Pancreas (tissue), 10 donors: Measurements from ENCODE around the gene MAP3K20. TPM values are rescaled to one million over a fixed set of nuclear protein-coding genes. Genes with fewer than 3 reads are reported as not detected.

Experiments used
- ATAC-seq, 4 donors: fragments of 200-7000 bp; cut with Tn5 transposase; one replicate each; pipeline versions ENCODE4 v1.8.0 to v1.9.1; 2020; ENCODE audit warnings: mild to moderate bottlenecking in 4 of 4, moderate library complexity in 4 of 4
- DNase-seq, 6 donors: peaks; one replicate each; pipeline ENCODE4 v3.0.0-alpha.2; 2020
- FAIRE-seq: peaks from 2 replicates; lab custom pipeline; 2012; peaks lifted over from hg19 to GRCh38; lab: Jason Lieb, UNC
- H3K27ac ChIP-seq, 4 donors: fragments of 200-600 bp; sonication (generic); 1 replicate in 3 of 4; 2 replicates in 1 of 4; pipeline versions ENCODE4 v1.5.0 to v1.8.0; 2020
- H3K27me3 ChIP-seq, 4 donors: fragments of 200-600 bp; one replicate each; pipeline ENCODE4 v1.8.0; 2021
- H3K36me3 ChIP-seq, 3 donors: fragments of 200-600 bp; sonication (generic) in 1 of 3; one replicate each; pipeline versions ENCODE4 v1.5.0 to v1.8.0; 2020 to 2021
- H3K4me1 ChIP-seq, 3 donors: fragments of 200-600 bp; one replicate each; pipeline ENCODE4 v1.8.0; 2021
- H3K4me3 ChIP-seq, 4 donors: fragments of 200-600 bp; sonication (generic) in 2 of 4; one replicate each; pipeline versions ENCODE4 v1.5.0 to v1.8.0; 2020 to 2021
- H3K9me3 ChIP-seq, 4 donors: fragments of 200-600 bp; one replicate each; pipeline ENCODE4 v1.8.0; 2021
- CTCF ChIP-seq, 4 donors: fragments of 200-600 bp; sonication (generic) in 3 of 4; IDR thresholded peaks; one replicate each; pipeline versions ENCODE4 v1.5.0 to v1.8.0; 2021; ENCODE audit warnings: antibody characterized with exemption in 4 of 4
- WGBS, 2 donors: extraction: QIAGEN DNeasy Blood & Tissue Kit; methylation state at CpG; one replicate each; pipeline ENCODE4 v1.1.7; 2013; 5-methylcytosine and 5-hydroxymethylcytosine counted together
- intact Hi-C, 3 donors: fragments of 100-400 bp; cut with DNase I; formaldehyde crosslinking; loops; one replicate each; pipeline versions ENCODE4 v1.11.1 to v1.14.2; 2022
- polyA plus RNA-seq, 2 donors: library from polyadenylated mRNA; stranded (reverse); fragments of 200-250 nt; gene quantifications; one replicate each; pipeline ENCODE4 v1.2.3, GENCODE V29; 2013
- total RNA-seq, 6 donors: library from RNA; stranded (reverse); fragmentation: NEBNext Ultra II Directional in 4 of 6; extraction: Animal tissue kit (Norgen Biotek cat#: 25700) in 4 of 6; gene quantifications; one replicate each; pipeline versions ENCODE4 v1.2.1 to v1.2.4, GENCODE V29; 2021 to 2023
- donor health status: healthy with polysubstance abuse.
- donor health status: DM: no; HTN: no; CAD: no; lungs with moderate emphysema.
- donor health status: DM: no; HTN: no; CAD: no.
- donor health status: control.
- donor health status: control.
- donor health status: Bipolar disorder and iron deficiency.
- donor health status: DM: yes; HTN: yes; CAD: no.
- donor health status: DM: no; HTN: no; CAD: no.
- donor health status: DM: no; HTN: no; CAD: no.
- donor health status: DM: yes; HTN: yes; CAD: no.

MAP3K20 gene
- total and polyA plus RNA-seq, 8 donors: 4.1 to 23.7 (median 8.2) TPM

- FAIRE-seq (no peak), DNase-seq (no peak), ATAC-seq (no peak)
- Histone ChIP-seq H3K4me1 (peaks cover 2 to 16% (median 4%) of the 10 kb centered on the region in 3 donors), H3K4me3 (no peak overlapping the region), H3K27ac (no peak overlapping the region), H3K36me3 (no peaks in the 10 kb centered on the region), H3K9me3 (no peaks in the 10 kb centered on the region), H3K27me3 (no peaks in the 10 kb centered on the region)
- TF ChIP-seq CTCF (IDR thresholded peaks at IDR 0.05): no peak
- WGBS, 2 donors: 97% methylated on average over 13 of the region's 13 CpGs
- intact Hi-C loops: no loop called here
Observed at GRCh38 chr2:173043897-173044519, 31.6 kb upstream of the MAP3K20 start.

GRCh38 chr2:173044686-173045085, 31.0 kb upstream of the MAP3K20 start:
- no peak for ATAC-seq

GRCh38 chr2:173045181-173045580, 30.5 kb upstream of the MAP3K20 start:
- no peak for FAIRE-seq
- no peak for TF ChIP-seq CTCF (IDR thresholded peaks at IDR 0.05)
- no peak for ATAC-seq
- WGBS, 2 donors: 93 to 97% methylated on average over 2 of the region's 2 CpGs
- Histone ChIP-seq H3K4me3 (no peak overlapping the region), H3K9me3 (no peaks in the 10 kb centered on the region), H3K27me3 (no peaks in the 10 kb centered on the region), H3K27ac (no peak overlapping the region), H3K36me3 (no peaks in the 10 kb centered on the region), H3K4me1 (peaks cover 5 to 26% (median 10%) of the 10 kb centered on the region in 3 donors)
- intact Hi-C loops: no loop called here
- DNase-seq: no peak

More at GRCh38 chr2:173044686-173045085, 31.0 kb upstream of the MAP3K20 start:
- no peak overlapping the region for H3K4me3 ChIP-seq
- FAIRE-seq: no peak
- H3K36me3 ChIP-seq: no peaks in the 10 kb centered on the region
- H3K27ac ChIP-seq: no peak overlapping the region
- peaks cover 5 to 23% (median 9%) of the 10 kb centered on the region in 3 donors for H3K4me1 ChIP-seq
- no peak for TF ChIP-seq CTCF (IDR thresholded peaks at IDR 0.05)
- 91 to 93% methylated on average over 10 of the region's 10 CpGs for WGBS, 2 donors
- no peak for DNase-seq
- intact Hi-C loops: no loop called here
- no peaks in the 10 kb centered on the region for H3K27me3 ChIP-seq
- no peaks in the 10 kb centered on the region for H3K9me3 ChIP-seq

- FAIRE-seq (no peak), DNase-seq (no peak), ATAC-seq (peak; percentile 18 to 33 (median 20))
- intact Hi-C loops: no loop called here
- H3K27me3 ChIP-seq: no peaks in the 10 kb centered on the region
- no peaks in the 10 kb centered on the region for H3K36me3 ChIP-seq
- no peaks in the 10 kb centered on the region for H3K9me3 ChIP-seq
- no peak for TF ChIP-seq CTCF (IDR thresholded peaks at IDR 0.05)
- peaks cover 8 to 26% (median 10%) of the 10 kb centered on the region in 3 donors for H3K4me1 ChIP-seq
- H3K4me3 ChIP-seq: no peak overlapping the region
- WGBS, 2 donors: 93 to 95% methylated on average over 3 of the region's 3 CpGs
- H3K27ac ChIP-seq: peak overlapping the region in 3 of 4 donors; percentile 37 to 73 (median 71)
Observed at GRCh38 chr2:173048522-173048896, 27.1 kb upstream of the MAP3K20 start.
